HG03575 (cell line): Measurements from ENCODE around the gene P2RY14.

Experiments used
- ATAC-seq: cut with Tn5 transposase; IDR thresholded peaks from one replicate; pipeline ENCODE4 v1.9.1; 2021; ENCODE audit not compliant: unreplicated experiment, insufficient number of reproducible peaks, low FRiP score; ENCODE audit errors: extremely low read depth

Gene P2RY14

DNA sequence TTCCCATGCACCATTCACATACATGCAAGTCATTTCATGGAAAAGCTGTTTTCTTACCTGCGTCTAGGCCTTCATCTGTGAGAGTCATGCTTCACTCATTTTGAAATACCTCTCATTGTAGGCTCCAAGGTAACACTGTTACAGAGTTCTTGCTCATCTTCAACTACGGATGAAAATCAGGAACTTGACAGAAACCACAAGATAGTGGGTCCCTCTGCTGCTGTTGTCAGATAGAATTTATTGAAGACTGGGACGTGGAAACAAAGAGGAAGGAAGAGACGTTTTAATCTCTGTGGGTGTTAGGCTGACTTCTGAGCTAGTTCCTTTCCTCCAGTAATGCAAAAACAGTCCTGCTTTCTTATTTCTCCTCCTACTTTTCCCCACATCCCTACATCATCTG, at the start of gene P2RY14:
Gene P2RY14 (minus strand): TSS at position 313 of the 400 bp plus-strand sequence. CDS start 64,226 bp downstream, outside the sequence.
- ATAC-seq, result no peak

DNA sequence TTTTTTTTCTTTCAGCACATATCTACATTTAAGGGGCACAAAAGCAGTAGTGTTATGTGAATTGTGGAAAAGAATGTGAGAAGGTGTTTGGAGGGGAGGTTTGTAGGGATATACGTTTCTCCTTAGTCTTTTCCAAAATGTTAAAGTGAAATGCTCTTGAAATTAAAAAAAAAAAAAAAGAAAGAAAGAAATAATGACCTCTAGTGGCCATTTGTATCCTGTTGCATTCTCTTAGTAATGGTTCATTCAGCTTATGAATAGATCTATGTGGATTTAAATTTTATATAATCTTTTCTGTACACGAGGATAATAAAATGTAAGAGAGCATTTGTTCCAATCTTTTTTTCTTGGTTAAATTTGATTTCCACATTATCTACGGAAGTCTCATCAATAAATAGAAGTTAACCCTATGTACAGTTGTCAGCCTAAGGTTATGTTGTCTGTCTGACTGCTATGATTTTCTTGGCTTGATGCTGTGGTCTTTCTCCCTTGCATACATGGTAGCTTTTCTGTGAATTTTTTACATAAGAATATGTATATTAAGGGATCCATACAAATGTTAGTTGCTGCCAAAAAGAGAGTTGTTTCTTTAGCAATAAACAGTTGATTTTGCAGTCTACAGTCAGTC, 49.3 kb upstream of the P2RY14 start:
- ATAC-seq, result no peak

DNA sequence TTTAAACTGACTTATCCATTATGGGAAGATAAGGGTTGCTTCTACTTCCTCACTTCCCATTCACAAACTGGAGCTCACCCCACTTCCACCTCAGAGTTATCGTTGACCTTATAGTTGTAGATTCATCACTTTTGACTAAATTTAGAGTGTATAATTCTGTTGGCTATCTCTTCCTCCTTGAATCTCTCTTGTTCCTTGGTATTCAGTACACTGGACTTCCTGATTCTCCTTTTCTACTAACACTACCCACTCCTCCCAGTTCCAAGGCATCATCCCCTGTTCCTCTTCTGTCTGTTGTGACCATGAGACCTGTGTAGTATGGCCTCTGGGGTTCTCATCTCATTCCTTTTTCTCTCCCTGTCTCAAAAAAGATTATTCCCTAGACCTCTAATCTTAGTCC, 44.2 kb upstream of the P2RY14 start:
- ATAC-seq, result no peak

DNA sequence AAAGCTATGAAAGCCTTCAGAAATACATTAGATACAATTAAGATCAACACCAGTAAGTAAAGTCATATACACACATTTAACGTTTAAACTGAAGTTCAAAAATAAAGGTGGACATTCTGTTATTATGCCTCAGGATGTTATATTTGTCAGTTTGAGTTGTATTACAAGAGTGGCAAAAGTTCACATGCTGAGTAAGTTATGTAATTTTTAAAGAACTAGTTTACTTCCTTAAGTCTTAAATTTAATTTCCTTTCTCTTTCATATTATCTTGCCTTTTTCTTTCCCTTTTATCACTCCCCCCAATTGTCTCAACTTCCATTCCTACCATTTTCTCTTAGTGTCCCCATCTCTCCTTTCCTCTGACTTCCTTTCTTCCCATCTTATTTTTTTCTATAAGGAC, 43.2 kb upstream of the P2RY14 start:
- ATAC-seq, result no peak

DNA sequence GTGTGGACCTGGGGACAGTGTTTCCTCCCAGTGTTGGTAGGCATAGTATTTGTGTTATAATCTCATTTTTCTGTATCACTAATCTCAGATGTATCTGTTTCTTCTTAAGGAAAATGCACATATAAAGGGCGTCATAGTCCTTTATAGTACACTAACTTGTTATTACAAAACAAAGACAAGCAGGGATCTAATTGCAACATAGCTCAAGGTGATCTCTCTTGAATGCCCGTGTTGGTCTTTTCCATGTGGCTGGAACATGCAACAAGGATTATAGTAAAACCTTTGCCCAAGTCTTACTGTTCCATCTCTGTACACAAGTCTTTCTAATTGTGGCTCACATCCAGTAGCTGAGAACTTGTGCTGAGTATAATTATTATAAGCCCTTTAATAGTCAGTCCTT, 41.8 kb upstream of the P2RY14 start:
- no peak for ATAC-seq

DNA sequence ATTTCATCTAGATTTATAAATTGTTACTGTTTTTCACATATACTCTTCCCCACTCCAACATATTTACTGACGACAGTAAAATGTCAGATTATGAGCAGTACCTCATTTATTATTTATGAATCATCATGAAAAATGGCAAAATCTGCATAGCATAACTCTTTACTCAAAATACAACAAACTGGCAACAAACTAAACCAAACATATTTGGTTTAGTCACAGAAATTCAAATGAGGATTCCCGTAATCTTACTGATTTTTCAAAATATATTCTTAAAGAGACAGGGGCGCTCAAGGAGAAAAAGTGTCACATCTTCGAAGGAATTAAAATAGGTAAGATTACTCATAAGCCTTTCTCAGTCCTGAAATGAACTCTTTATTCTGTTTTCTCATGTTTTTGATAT, 41.3 kb upstream of the P2RY14 start:
- no peak for ATAC-seq

DNA sequence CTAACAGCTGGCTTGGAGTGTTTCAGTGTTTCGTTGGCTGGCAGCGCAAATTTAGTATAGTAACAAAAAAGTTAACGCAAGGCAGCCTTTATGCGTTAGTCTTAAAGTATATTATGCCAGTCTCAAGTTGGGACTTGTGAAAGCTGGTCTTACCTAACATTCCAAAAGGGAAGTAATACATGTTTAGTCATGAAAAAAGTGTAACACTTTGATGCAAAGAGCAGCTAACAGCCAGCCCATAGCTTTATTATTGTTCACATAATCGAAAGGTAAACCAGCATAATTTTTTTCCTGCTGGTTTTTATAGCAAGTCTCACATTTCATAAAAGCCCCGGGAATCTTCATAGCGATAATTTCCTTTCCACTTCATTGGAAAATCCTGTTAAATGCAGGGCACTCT, 40.6 kb upstream of the P2RY14 start:
- ATAC-seq, result no peak

DNA sequence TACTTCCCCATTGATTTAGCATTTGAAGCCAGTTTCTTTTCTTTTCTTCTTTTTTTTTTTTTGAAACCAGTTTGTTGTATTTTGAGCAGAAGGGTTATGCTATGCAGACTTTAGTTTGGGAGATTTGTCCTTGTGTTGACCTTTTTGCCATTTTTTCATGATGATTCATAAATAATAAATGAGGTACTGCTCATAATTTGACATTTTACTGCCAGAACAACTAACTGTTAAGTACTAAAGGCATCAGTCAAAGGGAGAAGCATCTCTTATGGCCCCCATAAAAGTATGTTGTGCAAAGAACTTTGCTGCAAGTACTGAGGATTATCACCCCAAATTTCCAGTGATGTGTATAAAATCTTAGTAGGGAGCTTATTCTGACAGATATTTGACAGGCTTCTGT, 40.0 kb upstream of the P2RY14 start:
- no peak for ATAC-seq

DNA sequence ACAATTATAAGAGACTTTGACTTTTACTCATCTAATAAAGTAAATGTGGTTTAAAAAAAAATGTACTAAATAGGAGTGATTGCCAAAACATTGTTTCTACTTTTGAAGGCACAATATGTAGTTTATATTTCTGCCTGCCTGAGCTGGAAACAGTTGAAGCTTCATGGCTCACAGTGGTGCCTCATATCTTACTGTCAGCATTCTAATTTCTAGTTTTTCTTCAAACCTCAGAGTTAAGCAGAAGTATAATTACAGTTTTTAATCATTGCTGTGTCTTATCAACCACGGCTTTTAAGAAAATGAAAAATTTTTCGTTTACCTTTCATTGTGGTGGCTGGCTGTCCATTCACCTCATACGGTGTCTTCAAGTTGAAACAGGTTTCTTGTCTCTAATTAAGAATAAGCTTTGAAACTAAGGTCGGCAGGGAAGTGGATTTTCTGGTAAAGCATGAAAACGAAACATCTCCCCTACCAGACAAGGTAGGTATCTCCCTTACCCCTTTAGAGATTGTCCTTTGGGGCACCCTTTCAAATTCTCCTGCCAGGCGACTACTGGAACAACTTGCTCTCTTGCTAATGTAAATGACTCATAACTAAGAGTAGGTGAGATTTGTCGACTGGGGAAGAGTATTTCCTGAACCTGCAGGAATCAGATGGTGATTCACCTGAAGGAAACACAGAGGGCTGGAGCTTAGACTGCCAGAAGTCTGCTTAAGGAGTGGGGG, 38.1 kb upstream of the P2RY14 start, which contains the start of gene GPR87:
Gene GPR87 (minus strand): TSS at position 554 of the 725 bp plus-strand sequence. CDS start 16,720 bp downstream, outside the sequence.
- ATAC-seq, result no peak

DNA sequence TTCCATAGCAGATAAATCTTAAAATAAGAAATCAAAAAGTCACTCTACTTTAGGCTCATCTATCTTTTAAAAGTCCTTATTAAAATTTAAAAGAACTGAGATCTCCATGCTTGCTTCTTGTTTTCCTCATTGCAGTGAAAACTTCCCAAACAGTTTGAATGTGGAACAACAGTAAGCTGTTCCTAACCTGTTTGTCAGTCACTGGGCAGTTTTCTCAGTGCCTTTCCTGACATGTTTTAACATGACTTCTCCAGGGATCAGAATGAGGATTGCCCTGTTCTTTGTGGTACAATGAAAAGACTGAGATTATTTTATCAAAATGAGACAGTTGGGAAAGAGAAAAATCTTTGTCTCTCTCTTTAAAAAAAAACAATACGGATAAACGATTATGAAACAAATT, 37.5 kb upstream of the P2RY14 start:
- ATAC-seq, result no peak

DNA sequence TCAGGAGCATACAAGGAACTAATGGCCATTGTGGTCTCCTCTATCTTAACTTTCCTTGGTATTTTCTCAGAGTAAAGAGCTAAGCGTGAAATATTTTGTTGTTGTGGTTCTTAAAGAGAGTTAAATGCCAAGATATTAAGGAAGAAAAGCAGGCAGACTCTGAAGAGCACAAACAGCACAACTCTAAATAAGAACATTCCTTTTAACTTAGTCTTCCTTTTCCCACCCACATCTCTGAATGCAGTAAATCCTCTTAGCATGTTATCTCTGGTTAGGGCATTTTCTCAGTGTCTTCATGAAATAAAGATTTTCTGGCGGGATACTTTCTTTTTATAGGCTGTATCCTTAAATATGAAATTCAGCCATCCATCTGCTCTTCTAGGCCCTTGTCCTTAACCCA, 36.8 kb upstream of the P2RY14 start:
- ATAC-seq, result no peak

DNA sequence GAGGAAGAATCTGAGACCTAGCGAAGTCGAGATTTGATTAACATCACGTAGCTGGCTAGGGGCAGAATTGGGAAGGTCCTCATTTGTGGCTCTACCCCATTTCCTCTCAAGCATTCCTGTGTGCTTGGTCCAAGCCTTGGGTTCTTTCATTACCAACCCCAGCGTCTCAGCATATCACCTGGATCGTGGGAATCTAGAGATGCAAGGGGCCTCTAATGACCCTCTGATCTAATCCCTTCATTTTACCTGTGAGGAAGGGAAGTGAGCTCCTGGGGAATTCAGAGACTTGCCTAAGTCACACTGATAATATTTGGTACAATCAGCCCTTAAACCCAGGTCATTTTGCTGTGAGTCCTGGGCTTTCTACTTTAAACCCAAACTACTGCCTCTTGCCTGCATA, 36.3 kb upstream of the P2RY14 start:
- no peak for ATAC-seq

DNA sequence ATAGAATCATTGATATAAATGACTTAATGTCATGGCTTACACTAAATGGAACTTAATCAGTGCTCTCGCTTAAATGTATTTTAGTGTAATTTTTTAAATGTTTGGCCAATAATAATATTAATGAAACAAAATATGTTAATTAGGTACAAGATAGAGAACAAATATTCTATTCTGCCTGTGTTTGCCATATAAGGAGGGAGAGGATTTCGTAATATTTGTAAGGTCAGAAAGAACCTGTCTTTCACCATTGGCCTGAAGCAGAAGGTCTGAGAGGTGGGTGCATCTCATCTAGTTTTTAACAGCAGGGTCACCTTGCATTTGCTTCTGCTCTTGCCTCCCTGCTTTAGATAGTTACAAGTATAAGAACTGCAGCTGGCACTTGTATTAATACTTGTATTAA, 35.8 kb upstream of the P2RY14 start:
- no peak for ATAC-seq

DNA sequence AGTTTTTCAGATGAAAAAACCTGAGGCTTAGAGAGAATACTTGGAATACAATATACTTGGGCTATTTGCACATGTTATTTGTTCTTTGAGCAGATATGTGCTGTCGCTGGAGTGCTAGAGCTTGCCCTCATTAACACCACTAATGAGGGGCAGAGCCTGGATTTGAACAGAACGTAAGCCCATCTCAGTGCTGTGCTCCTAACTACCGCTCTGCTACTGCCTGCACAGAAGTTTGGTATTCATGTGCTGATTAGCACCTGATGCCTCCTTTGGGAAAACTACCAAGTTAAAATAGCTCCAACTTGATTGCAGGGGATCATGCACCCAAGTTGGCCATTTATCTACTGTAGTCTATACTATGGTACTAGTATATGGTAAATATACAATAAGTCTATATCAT, 34.6 kb upstream of the P2RY14 start:
- no peak for ATAC-seq

DNA sequence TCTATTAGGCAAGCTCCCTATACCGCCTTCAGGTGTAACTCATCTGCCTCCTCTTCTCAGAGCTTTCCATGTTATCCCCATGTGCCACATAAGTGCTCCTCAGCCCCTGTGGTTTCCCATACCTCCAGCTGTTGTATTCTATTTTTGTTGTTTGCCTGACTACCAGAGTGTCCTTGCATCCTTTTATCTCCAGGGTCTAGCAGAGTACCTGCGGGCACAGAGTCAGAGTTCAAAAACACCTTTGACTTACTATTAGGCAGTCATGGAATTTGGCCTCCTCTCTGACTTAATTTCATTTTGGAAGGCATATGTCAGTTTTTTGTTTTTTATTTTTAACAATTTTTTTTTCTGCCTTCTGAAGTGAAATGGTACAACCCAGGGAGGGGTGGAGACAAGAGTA, 31.2 kb upstream of the P2RY14 start:
- ATAC-seq, result no peak

DNA sequence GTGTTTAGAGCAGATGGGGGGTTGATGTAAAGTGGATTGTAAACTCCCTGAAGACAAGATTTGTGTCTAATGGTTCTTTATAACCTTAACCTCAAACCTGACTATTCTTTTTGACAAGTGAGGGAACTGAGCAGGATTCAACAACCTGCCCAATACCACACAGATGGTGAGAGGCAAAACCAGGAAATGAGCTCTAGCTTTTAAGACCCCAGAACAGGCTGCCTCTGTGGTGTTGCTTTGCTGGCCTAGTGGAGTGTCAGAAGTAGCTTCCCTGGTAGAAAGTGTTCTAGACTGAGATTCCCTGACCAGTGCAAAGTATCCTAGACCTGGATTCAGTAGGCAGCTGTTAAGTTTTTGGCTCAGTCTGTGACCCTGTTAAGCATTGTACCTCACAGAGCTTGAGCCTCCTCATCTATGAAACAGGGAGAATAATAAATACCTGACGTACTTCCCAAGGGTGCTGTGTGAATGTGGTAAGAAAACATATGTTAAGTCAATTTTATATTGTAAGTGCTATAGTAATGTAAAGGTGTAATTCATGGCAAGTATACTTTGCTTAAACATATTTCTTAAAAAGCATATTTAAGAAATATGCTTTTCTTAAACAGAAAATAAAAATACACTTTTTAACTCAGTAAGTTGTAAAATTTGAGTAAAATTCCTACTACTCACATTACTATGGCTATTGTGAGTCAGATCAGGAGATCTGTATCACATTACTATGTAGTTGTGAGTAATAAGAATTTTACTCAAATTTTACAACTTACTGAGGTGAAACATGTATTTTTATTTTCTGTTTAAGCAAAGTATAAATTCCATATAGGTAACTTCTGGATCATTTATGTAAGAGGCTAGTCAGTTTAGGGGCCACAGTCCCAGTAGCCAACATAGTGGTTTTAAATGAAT, 29.5 kb upstream of the P2RY14 start:
- ATAC-seq, result no peak

DNA sequence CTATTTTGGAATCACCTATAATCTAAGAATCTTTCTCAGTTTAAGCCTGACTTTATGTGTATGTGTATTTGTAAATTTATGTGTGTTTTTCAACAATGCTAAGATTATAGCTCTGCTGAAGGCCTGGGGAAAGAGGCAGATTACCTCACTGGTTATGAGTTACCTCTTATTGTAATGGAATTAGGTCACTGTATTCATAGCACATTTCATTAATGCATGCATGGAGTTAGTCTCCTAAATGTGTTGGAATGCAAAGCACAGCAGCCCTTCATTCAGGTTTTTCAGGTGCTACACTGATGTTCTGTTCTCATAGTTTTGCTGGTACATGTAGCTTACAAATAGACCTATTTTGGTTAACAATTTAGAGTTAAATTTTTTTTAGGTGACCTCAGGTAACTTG, 28.8 kb upstream of the P2RY14 start:
- no peak for ATAC-seq

DNA sequence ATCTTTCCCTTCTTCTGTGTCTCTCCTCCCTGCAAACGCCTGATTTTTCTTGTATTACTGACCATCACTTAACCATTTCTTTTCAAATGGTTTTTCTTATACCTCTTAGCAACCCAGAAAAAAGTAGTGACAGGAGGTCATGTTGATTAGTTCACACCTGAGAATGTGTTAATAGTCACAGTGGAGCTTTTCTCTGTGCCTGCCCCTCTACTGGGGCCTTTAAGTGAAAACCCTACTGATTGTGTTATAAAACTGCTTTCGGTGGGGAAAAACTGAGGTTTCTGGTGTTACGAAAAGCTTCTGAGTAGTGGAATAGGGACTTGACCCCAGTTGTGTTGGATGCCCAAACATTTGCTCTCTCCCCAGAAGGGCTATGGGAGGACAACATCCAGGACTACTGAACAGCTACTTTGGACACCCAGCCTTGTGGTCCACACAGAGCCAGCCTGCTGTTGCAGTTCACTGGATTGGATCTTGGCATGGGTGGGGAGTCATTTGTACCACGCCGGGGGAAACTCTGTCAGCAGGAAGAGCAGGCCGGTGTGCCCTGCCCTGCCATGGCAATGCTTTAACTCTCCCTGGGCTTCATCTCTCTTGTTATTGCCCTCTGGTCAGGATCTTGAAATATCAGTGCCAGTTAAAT, 27.9 kb upstream of the P2RY14 start:
- ATAC-seq, result no peak

DNA sequence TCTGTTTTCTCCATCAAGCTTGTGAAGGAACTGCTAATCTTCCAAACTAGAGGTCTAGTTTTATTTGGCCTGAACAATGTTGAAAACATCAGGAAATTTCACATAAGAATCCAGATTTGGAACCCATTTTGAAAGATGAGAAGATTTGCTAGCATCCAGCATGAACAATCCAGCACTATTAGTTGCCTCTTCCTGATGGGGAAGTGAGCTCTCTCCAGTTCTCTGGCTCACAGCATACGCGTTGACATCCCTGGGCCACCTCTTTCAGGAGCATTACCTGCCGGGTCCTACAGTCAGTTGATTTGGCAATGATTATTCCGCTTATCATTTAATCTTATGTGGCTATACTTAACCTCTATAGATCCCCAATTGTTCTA, 27.4 kb upstream of the P2RY14 start:
- no peak for ATAC-seq
